ENCODE measurements around the gene MYL6B.
A peak's percentile ranks its signal among the peaks of the same experiment; 100 is the strongest.
"Not testable (repeated sequence)": the region's sequence is repeated elsewhere in the genome, so short reads cannot be mapped to it uniquely, and the experiment has no call there.

MYL6B gene

DNA sequence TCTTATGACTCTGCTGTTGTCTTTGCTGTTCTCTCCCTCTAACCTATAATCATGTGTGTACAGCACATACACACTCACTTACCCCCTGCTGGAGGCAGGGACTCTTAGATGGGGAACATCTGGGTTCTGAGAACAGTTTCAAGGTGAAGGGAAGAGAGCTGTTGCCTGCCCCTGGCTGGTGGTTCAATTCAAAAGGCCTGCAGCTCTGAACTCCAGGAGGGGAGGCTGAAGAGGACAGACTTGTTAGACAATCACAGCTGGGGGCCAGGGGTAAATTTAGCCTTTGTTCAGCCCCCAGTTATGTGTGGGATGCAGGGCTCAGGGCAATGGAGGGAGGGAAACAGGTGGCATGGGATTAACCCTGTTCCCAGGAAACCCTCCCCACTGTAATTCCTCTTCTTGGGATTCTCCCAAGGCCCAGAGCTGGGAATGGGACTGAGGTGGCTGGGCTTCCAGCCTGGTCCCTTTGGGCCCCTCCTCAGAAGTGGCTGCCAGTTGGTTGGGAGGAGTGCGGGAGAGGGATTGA lies 1.9 kb downstream of the MYL6B start:
- DNase-seq, result no peak

DNA sequence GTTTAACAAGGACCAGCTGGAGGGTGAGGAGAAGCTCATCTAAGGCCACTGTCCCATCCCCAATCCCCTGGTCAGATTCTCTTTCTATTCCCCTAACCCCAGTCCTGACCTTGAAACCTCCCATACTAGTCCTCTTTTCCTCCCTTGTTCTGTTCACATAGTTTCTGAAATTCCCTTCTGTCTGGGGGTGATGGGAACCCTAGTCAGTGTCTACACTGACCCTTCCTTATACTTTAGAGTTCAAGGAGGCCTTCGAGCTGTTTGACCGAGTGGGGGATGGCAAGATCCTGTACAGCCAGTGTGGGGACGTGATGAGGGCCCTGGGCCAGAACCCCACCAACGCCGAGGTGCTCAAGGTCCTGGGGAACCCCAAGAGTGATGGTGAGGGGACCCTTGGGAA lies 2.4 kb downstream of the MYL6B start:
- DNase-seq, result no peak

DNA sequence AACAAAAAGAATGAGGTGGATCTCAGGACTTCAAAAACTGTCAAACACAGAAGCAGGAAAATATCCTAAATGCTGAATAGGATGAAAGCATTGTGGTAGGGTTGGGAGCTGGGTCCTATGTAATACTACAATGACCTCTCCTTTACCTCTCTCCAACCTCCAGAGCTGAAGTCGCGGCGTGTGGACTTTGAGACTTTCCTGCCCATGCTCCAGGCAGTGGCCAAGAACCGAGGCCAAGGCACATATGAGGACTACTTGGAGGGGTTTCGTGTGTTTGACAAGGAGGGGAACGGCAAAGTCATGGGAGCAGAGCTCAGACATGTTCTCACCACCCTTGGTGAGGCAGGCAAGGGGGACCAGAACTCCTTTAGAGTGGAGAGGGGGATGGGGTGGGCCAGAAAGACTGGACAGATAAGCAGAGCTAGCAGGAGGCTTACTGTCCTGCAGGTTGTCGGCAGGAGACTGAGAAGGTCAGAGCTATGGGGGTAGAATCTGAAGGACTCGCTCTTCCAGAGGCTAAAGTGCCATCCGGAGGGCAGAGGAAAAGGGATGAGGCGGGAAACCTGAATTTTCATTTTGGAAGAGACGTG lies 3.0 kb downstream of the MYL6B start:
- DNase-seq, result no peak

DNA sequence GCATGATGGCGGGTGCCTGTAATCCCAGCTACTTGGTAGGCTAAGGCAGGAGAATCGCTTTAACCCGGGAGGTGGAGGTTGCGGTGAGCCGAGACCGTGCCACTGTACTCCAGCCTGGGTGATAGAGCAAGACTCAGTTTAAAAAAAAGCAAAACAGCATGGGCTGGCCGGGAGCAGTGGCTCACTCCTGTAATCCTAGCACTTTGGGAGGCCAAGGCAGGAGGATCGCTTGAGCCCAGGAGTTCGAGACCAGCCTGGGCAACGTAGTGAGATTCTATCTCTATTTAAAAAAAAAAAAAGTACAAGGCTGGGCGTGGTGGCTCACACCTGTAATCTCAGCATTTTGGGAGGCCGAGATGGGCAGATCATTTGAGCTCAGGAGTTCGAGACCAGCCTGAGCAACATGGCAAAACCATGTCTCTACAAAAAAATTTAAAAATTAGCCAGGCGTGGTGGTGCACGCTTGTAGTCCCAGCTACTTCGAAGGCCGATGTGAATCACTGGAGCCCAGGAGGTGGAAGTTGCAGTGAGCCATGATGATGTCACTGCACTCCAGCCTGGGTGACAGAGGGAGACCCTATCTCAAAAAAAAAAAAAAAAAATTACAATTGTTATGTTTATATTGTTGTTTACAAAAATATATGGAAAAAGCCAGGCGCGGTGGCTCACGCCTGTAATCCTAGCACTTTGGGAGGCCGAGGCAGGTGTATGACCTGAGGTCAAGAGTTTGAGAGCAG lies 4.2 kb downstream of the MYL6B start:
- not testable (repeated sequence) for DNase-seq

DNA sequence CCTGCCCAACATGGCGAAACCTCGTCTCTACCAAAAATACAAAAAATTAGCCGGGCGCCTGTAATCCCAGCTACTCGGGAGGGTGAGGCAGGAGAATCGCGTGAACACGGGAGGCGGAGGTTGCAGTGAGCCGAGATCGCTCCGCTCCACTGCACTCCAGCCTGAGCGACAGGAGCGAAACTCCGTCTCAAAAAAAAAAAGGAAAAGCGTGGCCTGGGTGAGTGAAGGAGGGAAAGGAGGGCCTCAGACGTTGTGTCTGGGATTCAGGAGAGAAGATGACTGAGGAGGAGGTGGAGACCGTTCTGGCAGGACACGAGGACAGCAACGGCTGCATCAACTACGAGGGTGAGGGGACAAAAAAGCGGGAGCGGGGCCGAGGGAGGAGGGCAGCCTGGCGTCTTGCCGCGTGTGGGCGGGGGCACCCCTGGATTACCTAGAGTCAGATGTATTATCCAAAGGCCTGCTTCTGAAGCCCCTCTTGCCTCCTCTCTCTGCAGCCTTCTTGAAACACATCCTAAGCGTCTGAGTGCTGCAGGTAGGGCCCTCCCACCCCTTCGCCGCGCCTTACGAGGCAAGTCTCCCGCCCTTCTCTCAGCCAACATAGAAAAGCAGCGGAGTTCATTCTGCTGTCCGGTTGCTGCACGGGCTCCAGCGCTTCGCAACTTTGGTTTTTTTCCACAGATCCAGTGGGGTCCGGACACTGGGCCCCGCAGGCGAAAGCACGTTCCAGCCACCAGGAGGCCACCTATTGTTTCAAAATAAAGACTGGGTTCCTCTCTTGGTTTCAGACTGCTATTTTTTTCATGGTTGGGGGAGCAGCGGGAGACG lies 5.0 kb downstream of the MYL6B start:
- peak; percentile 40 for DNase-seq

DNA sequence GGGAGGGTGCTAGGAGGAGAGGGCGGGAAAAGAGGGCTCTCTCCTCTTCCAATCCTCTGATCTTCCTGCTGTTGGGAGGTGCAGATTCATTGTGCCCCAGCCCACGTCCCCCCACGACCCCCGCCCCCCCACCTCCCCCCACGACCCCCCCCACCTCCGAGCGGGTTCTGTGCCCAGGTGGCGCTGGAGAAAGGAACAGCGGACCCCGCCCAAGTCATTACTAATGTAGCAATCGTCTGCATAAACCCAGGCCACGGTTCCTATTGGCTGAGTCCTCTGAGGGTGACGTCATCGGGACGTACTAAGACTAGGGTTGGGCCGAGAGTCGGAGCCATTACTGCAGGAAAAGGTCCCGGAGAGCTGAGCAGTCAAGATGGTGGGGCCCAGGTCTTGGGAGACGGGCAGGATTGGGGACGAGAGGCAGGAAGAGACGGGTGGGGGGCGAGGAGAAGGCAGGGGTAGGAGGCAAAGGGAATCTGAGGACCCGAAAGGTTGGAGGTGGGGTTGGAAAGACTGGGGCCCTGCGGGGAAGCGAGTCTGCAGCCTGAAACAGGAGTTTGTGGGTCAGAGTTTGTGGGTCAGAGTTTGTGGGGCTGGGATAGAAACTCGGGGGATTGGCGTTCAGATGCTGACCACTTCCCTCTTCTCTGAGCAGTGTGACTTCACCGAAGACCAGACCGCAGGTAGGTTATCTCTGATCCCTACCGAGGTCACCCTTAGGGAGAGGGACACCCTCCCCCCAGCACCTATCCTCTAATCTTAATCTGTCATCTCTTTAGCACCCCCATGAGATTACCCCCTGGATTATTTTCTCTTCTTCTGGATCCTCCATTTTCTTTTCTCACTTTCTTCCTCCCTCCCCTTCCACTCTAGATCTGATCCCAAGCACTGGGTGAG lies 5.9 kb downstream of the MYL6B start, which contains the start of gene MYL6:
TSS of gene MYL6 (plus strand) at position 331 of the 897 bp plus-strand sequence. CDS start at position 374, 43 bp downstream.
- DNase-seq, result peak; percentile 84

DNA sequence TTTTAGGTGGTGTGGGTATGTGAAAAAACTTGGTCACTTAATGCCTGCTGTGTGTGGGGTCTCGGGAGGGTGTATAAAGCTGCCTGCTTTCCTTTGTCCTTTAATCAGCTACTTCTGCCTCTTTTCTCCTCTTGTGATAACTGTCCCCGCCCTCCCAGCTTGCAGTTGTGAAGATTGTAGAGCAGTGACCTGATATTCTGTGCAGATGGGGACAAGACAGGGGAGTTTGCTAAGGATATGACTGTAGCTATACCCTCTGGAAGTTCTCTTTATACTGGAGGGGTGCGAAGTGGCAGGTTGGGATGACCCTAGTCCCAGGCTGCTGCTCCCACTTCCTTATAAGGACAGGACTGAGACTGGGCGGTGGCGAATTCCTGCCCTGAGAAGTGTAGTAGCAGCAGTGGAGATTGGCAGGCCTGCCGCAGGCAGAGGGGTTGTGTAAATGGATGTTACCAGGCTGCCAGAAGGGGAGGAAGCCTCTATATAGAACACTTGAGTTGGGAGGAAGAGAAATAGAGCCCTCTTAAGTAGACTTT lies 6.6 kb downstream of the MYL6B start:
- DNase-seq, result no peak

DNA sequence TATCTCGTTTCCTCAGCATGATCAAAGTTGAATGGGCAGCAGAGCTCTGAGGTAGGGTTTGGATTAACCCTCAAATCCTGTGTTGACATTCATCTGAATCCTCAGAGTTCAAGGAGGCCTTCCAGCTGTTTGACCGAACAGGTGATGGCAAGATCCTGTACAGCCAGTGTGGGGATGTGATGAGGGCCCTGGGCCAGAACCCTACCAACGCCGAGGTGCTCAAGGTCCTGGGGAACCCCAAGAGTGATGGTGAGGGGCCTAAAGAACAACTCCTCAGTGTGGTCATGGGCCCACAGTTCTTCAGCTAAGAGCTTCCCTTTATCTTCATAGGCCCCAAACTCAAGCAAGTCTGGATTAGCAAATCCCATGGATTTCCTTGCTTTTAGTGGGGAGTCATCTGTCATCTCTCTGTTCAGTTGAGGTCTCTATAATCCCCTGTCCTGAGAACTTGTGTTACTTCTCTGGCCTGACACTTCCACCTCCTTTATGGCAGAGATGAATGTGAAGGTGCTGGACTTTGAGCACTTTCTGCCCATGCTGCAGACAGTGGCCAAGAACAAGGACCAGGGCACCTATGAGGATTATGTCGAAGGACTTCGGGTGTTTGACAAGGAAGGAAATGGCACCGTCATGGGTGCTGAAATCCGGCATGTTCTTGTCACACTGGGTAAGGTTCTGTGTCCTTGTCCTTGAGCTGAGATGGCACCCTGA lies 7.2 kb downstream of the MYL6B start:
- no peak for DNase-seq

DNA sequence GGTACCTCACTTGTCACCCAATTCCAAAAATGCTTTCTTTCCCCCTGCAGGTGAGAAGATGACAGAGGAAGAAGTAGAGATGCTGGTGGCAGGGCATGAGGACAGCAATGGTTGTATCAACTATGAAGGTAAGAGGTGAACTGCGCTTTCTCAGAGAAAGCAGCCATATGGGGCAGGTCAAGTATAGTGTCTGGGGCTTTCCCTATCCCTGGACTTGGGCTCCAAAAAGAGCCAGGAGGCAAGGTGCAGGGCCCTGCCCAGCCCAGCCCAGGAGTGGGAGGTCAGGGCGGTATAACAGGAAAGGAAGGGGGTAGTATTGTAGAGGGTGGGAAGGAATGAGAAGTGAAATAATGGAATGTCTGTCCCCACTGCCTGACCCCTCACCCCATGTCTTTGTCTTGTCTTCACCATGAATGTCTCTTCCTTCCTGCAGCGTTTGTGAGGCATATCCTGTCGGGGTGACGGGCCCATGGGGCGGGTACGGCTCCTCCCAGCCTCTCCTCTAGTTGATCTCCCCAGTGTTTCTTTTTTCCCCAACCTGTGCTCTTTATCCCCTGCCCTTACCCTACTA lies 7.9 kb downstream of the MYL6B start:
- peak; percentile 45 for DNase-seq

DNA sequence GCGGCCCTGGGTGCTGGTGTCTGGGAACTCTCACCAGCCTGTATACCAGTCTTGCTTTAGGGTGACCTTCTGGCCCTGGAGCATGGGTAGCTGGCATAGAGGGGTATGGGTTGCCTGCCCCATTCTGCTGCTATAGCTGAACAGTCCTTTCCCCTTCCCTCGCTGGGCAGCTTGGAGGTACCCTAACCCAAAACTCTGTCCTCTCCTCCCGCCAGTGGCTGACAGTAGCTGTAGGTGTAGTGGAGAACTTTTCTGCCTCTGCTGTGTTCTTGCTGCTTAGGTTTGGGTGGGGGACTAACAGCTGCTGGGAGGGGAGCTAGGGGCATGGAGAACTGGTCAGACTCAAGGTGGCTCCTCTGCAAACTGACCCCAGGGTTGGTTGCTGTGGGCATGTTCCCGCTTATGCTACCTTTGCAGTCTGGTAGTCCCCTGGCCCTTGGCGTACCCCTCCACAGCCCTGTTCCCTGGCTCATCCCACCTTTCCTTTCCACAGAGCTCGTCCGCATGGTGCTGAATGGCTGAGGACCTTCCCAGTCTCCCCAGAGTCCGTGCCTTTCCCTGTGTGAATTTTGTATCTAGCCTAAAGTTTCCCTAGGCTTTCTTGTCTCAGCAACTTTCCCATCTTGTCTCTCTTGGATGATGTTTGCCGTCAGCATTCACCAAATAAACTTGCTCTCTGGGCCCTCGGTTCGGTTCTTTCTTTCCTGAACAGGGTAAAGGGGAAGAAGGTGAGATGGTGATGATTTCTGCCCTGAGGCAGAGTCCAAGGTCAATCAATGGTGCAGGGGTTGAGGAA lies 8.7 kb downstream of the MYL6B start:
- no peak for DNase-seq

DNA sequence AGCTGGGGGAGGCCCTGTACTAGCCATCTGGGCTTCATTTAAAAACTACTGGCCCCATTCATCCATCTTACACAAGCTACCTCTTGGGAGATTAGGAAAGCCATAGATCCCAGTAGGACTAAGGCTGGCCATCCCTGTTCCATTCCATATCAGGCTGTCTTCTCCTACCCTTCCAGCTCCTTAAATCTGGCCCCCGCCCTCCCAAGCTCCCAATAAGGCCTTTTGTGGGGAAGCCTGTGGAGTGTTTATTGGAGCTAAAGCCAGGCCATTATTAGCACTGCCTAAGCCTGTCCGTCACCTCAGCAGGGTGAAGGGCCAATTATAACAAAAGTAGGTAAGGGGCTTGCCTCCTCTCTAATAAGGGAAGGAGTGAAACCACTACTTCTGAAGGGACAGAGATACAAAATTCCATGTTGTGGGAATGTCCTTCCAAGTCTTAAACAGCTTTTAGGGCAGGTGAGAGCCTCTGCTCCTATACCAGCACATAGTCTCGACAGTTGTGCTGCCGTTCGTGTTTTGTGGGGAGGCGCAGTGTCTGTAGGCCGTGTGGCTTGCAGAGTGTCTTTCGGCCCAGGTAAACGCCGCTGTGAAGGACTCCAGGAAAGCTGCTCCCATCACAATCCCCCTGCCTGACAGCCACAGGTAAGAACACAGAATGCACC lies 9.4 kb downstream of the MYL6B start:
- DNase-seq, result no peak

DNA sequence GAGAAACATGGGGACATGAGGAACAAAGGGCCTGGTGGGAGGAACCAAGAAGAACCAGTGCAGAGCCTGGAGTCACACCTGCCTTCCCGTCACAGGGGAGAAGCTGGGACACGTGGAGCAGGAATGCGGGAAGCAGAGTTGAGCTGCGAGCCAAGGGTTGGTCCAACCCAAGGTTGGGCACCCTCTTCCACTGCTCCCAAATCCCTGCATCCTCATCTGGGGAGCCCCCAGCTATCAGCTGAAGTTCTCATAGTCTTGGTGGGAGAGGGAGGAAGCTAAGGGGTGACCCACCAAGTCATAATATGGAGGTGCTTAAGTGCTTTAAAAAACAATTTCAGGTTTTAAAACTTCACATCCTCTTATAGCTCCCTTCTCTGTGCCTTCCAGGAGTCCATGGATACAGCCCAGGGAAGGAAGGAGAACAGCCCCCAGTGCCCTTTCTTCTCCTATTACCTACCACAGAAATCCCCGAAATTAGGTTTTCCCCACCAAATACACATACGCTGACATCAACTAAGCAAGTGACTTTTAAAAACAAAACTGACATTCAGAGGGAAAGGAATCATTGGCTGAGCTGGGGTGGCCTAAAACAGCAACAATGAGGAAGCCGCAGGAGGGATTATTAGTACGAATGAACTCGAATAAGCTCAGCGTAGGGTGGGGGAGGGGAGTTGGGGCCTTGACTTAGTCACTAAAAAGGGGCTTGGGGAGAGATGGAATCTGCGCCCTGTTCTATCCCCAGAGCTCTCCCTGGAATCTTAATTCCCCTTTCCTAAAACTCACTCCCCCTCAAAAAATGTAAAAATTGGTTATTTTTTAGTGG lies 10.3 kb downstream of the MYL6B start:
- no peak for DNase-seq

DNA sequence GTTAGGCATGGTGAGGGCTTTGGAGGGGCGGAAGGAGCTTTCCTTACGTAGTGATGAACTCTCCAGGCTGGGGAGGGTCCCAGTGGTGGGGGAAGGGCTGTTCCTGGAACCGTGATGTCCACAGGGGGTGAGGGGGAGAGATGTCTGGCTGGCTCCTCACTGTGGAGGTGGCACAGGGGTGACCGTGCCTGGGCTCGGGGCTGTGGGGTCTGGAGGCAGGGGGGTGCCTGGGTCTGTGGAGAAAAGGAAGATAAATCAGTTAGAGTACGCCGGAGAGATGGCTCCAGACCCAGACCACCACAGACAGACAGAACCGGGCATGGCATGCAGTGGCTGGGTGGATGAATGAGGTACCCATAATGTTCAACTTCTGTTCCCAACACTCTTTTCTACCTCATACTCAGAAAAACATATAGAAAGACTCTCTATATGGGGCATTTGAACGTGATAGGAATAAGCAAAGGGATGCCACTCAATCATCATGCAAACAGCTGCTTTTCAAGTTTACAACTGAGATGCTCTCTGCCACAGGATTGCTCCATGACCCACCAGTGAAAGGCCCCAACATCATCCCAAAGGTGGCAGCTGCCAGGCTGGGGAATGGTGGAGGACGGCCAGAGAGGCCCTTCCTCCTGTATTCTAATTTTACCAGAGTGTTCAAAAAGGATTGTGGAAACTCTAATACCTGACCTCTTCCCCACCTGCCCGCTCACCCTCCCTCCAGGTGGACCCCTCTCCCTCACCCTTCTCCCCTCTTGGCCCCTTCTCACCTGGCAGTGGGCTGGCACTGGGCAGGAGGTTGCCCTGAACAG lies 11.4 kb downstream of the MYL6B start:
- no peak for DNase-seq

DNA sequence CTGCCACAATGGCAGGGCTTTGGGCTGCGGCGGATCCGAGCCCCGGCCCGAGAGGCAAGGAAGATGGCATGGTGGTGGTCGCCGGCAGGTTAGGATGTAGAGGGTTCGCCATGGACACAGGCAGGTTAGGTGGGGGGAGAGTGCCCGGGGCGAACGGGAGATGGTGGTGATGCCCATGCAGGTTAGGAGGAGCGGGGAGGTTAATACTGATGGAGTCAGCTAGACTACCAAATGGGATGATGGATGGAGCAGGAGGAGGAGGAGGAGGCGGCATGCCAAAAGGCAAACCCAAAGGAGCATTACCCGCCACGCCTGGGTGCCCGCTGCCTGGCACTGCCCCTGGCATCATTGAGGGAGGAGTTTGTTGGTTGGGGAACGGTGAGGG lies 11.9 kb downstream of the MYL6B start:
- no peak for DNase-seq

DNA sequence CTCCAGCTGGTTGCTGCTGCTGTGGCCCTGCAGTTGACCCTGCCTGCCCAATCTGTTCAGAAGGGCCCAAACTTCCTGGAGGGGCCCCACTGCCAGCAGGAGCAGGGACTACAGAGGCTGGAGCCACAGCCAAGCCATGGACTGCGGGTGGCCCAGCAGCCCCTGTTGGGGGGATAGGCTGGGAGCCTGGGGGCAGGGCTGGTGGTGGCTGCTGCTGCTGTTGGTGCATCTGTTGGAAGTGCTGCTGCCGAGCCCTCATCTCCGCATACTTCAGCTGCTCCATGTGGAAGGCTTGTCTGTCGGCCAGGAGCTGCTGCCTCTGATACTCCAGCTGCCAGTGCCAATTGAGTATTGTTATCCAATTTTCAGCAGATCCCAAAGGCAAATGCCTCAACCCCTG lies 13.0 kb downstream of the MYL6B start:
- DNase-seq, result no peak

DNA sequence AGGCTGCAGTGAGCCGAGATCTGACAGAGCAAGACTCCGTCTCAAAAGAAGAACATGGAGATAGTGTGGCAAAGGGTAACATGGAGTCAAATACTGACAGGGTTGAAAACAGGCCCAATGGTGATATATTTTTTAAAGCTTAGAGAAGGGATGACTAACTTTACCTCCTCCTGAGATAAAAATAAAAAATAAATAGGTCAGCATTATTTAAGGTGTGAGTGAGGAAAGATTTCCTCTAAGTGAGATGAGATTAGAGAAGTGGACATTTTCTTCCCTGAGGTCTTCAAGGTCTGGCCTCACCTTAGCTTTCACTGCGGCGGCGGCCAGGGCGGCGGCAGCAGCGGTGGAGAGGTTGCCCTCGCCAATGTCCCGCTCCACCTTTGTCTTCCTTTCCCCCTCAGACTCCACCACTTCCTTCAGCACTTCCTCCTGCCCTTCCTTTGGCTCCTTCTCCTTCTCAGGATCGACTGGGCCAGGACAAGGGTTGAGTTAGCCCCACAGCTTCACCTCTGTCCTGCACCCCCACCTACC lies 16.9 kb downstream of the MYL6B start:
- no peak for DNase-seq

DNA sequence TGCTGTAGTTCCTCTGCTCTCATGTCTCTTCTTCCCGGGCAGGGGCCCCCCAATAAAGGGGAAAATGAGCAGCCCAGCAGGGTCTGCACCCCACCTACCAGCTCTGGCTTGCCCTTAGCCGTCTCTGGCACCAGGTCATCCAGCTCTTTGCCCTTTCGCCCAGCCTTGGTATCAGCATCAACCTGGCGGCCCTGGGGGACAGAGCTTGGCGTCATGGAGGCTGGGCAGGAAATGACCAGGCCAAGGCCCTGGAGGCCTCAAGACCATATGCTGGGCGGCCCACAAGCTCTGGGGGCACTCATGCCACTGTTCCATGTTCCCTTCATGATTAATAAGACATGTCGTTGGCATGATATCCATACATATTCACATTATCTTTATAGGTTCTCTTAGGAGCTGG lies 20.5 kb downstream of the MYL6B start:
- no peak for DNase-seq

DNA sequence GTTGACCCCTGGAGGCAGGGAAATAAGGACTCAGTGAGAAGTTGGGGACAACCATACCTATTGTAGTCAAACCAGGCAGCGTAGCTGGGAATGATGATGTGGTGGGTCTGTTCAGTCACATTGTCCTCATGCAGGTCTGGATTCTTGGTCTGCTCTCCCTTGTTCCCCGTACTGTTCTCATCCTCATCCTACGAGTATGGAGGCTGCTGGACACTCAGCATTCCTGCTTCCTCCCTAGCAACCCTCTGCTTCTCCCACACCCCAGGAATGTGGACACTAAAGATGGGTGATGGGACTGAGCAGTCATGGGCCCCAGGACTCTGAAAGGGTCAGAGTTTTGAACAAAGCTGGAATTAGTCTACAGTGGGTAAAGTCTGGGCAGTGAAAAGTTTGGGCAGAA lies 26.0 kb downstream of the MYL6B start:
- DNase-seq, result no peak

Data from activated CD4-positive, alpha-beta T cell treated with anti-CD3 and anti-CD28 coated beads for 1 hour (primary cell).